Heart left ventricle (tissue), 16 donors: Measurements from ENCODE around the gene EYA4. TPM values are rescaled to one million over a fixed set of nuclear protein-coding genes. Genes with fewer than 3 reads are reported as not detected.
A peak's percentile ranks its signal among the peaks of the same experiment; 100 is the strongest.

Source experiments
- ATAC-seq, 4 donors: fragments of 200-7000 bp; cut with Tn5 transposase; one replicate each; pipeline ENCODE4 v1.9.1; 2020 to 2022; ENCODE audit warnings: moderate library complexity in 4 of 4, mild to moderate bottlenecking in 3 of 4, moderate number of reproducible peaks in 1 of 4
- DNase-seq, 5 donors: peaks; one replicate each; pipeline ENCODE4 v3.0.0-alpha.2; 2020
- H3K27ac ChIP-seq, 12 donors: fragments of 200-600 bp; sonication (generic) in 4 of 12; one replicate each; pipeline versions ENCODE4 v1.5.0 to v1.8.0; 2016 to 2022; ENCODE audit warnings: mild to moderate bottlenecking in 2 of 12
- H3K27me3 ChIP-seq, 9 donors: fragments of 200-600 bp; sonication (generic) in 2 of 9; one replicate each; pipeline versions ENCODE4 v1.5.1 to v1.8.0; 2016 to 2022; ENCODE audit warnings: mild to moderate bottlenecking in 3 of 9
- H3K36me3 ChIP-seq, 9 donors: fragments of 200-600 bp; sonication (generic) in 2 of 9; one replicate each; pipeline versions ENCODE4 v1.5.0 to v1.8.0; 2018 to 2022; ENCODE audit warnings: mild to moderate bottlenecking in 2 of 9
- H3K4me1 ChIP-seq, 12 donors: fragments of 200-600 bp; sonication (generic) in 4 of 12; one replicate each; pipeline versions ENCODE4 v1.5.0 to v1.8.0; 2016 to 2022; ENCODE audit warnings: mild to moderate bottlenecking in 3 of 12
- H3K4me3 ChIP-seq, 12 donors: fragments of 200-600 bp; sonication (generic) in 4 of 12; one replicate each; pipeline versions ENCODE4 v1.5.0 to v1.8.0; 2017 to 2022; ENCODE audit warnings: mild to moderate bottlenecking in 9 of 12, moderate library complexity in 4 of 12
- H3K9me3 ChIP-seq, 12 donors: fragments of 200-600 bp; sonication (generic) in 4 of 12; one replicate each; pipeline versions ENCODE4 v1.5.0 to v1.8.0; 2016 to 2022; ENCODE audit warnings: mild to moderate bottlenecking in 1 of 12
- POLR2A ChIP-seq, 2 donors: fragments of 450-650 bp; IDR thresholded peaks; one replicate each; pipeline ENCODE4 v1.6.1; 2017; ENCODE audit warnings: antibody characterized with exemption in 2 of 2, mild to moderate bottlenecking in 2 of 2, moderate library complexity in 2 of 2
- WGBS, 4 donors: extraction: QIAGEN DNeasy Blood & Tissue Kit in 2 of 4; methylation state at CpG; one replicate each; pipeline versions ENCODE4 v1.1.5 to v1.1.7; 2013 to 2018; 5-methylcytosine and 5-hydroxymethylcytosine counted together
- intact Hi-C, 10 donors: fragments of 100-400 bp; cut with DNase I; formaldehyde crosslinking; loops; one replicate each; pipeline versions ENCODE4 v1.11.1 to v1.14.2; 2022
- polyA plus RNA-seq, 2 donors: library from polyadenylated mRNA; stranded (reverse); fragments of 200-250 nt; gene quantifications; one replicate each; pipeline ENCODE4 v1.2.3, GENCODE V29; 2013
- total RNA-seq, 9 donors: library from RNA; depleted of rRNA in 2 of 9; stranded (reverse); fragments of >200 nt in 2 of 9; fragmentation: NEBNext Ultra II Directional in 3 of 9; extraction: Animal tissue kit (Norgen Biotek cat#: 25700) in 3 of 9; gene quantifications; one replicate each; pipeline versions ENCODE4 v1.1.0 to v1.2.4, GENCODE V29; 2016 to 2023
- TF ChIP-seq, protein P1 (sequence below), 12 donors: fragments of 200-600 bp; sonication (generic) in 4 of 12; IDR thresholded peaks; one replicate each; pipeline versions ENCODE4 v1.5.0 to v1.8.0; 2018 to 2022; ENCODE audit warnings: antibody characterized with exemption in 12 of 12, mild to moderate bottlenecking in 5 of 12
- donor health status: ischemic (EF 13 %, LVEDD 7.1; RV severe dilation, severe dysfunction).
- donor health status: healthy with polysubstance abuse.
- donor health status: DM: no; HTN: yes; CAD: no.
- donor health status: DM: no; HTN: no; CAD: no.
- donor health status: ischemic (EF 25% LVEDD 6.9; RV normal size, moderate dysfunction).
- donor health status: ischemic (EF 25% LVEDD 5.7; RV mildly dilated, moderate dysfunction).
- donor health status: healthy.
- donor health status: DM: yes; HTN: yes; CAD: no.
- donor health status: ischemic (EF 35%, LVEDD 5.7; RV mildly dilated, moderate dysfunction).
- donor health status: nonischemic (EF 11% LVEDD 7.7; RV severe dilation, severe dysfunction).
- donor health status: DM: yes; HTN: yes; CAD: no.
- donor health status: PGD.
- donor health status: ischemic (EF 29% LVEDD 5.4; RV normal size, mild dysfunction).
- donor health status: nonischemic (EF 23%, LVEDD 6.1; RV moderate dilation, normal function).

The EYA4 gene
- total and polyA plus RNA-seq, 11 donors, result 3.6 to 29.6 (median 21.7) TPM

DNA sequence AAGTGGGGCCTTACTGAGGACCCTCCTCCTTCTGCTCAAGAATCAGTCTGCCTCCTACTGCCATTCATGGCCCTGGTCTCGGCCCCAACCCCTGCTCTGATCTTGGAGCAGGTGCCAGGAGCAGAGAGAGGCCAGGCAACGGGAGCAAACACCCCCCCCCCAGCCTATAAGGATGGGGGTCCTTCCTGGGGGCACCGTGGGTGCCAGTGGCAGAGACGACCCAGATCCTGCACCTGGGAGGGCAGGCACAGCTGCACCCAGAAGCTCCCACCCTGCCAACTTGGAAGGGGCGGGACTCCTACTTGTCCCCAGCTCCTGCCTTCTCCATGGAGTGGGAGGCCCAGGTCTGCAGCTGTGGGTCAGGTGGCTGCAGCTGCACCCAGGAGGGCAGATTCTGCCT, 183.2 kb downstream of the EYA4 start:
- ATAC-seq (peak in 1 of 4 donors; percentile 15), DNase-seq (no peak)
- H3K9me3 ChIP-seq, result no peaks in the 10 kb centered on the region
- intact Hi-C loops, result no loop called here
- H3K4me3 ChIP-seq, result no peak overlapping the region
- WGBS, 4 donors, result 79 to 100% (median 85%) methylated on average over 1 to 5 of the region's 5 CpGs
- no peaks in the 10 kb centered on the region for H3K36me3 ChIP-seq
- no peak for TF ChIP-seq POLR2A (IDR thresholded peaks at IDR 0.05)
- TF ChIP-seq, protein P1, sequence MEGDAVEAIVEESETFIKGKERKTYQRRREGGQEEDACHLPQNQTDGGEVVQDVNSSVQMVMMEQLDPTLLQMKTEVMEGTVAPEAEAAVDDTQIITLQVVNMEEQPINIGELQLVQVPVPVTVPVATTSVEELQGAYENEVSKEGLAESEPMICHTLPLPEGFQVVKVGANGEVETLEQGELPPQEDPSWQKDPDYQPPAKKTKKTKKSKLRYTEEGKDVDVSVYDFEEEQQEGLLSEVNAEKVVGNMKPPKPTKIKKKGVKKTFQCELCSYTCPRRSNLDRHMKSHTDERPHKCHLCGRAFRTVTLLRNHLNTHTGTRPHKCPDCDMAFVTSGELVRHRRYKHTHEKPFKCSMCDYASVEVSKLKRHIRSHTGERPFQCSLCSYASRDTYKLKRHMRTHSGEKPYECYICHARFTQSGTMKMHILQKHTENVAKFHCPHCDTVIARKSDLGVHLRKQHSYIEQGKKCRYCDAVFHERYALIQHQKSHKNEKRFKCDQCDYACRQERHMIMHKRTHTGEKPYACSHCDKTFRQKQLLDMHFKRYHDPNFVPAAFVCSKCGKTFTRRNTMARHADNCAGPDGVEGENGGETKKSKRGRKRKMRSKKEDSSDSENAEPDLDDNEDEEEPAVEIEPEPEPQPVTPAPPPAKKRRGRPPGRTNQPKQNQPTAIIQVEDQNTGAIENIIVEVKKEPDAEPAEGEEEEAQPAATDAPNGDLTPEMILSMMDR (IDR thresholded peaks at IDR 0.05), result no peak
- no peaks in the 10 kb centered on the region for H3K4me1 ChIP-seq
- no peak overlapping the region for H3K27ac ChIP-seq
- H3K27me3 ChIP-seq, result no peaks in the 10 kb centered on the region

DNA sequence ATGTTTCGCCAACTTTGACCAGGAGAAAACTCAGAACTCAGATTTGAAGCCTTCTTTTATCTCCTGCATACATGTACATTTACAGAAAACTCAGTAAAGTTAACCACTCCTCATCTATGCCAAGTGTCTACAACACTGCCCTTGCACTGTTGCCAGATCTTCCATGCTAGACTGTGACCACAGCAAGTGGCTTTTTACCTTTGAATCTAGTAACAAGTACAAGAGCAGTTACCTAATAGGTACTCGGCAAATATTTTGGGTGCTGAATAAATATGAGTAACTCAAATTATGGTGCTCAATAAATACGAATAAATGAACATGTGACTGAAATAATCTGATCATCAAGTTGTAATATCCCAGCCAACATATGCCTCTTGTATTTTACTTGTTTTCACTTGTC, 184.9 kb downstream of the EYA4 start:
- intact Hi-C loops, result no loop called here
- Histone ChIP-seq H3K27ac (no peak overlapping the region), H3K4me3 (no peak overlapping the region), H3K4me1 (no peaks in the 10 kb centered on the region), H3K27me3 (no peaks in the 10 kb centered on the region), H3K36me3 (no peaks in the 10 kb centered on the region), H3K9me3 (no peaks in the 10 kb centered on the region)
- ATAC-seq (no peak), DNase-seq (no peak)
- TF ChIP-seq, protein P1 (IDR thresholded peaks at IDR 0.05), result no peak
- TF ChIP-seq POLR2A (IDR thresholded peaks at IDR 0.05), result no peak
- 85 to 93% (median 93%) methylated on average over 3 of the region's 3 CpGs for WGBS, 4 donors

DNA sequence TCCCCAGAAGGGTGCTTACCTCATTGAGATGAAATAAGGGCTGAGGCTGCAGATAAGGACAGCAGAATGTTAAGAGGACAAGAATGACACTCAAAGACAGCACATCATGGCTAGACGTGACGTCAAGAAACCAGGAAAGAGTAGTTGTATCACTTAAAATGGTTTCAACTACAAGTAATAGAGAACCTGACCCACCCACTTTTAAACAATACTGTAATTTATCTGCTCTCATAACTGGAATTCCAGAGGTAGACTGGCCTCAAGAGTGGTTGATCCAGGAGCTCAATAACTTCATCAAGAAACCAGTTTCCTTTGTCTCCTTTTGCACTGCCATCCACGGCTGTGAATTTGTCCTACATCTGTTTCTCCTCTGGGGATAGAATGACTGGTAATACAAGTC, 187.1 kb downstream of the EYA4 start:
- no peak overlapping the region for H3K4me3 ChIP-seq
- no peaks in the 10 kb centered on the region for H3K36me3 ChIP-seq
- no peak overlapping the region for H3K27ac ChIP-seq
- DNase-seq (no peak), ATAC-seq (peak in 1 of 4 donors; percentile 22)
- no peaks in the 10 kb centered on the region for H3K9me3 ChIP-seq
- no peak for TF ChIP-seq POLR2A (IDR thresholded peaks at IDR 0.05)
- TF ChIP-seq, protein P1 (IDR thresholded peaks at IDR 0.05), result no peak
- WGBS, 4 donors, result 57 to 74% (median 62%) methylated on average over 3 of the region's 3 CpGs
- H3K27me3 ChIP-seq, result no peaks in the 10 kb centered on the region
- peaks cover 0 to 11% (median 0%) of the 10 kb centered on the region in 12 donors for H3K4me1 ChIP-seq
- intact Hi-C loops, result no loop called here

DNA sequence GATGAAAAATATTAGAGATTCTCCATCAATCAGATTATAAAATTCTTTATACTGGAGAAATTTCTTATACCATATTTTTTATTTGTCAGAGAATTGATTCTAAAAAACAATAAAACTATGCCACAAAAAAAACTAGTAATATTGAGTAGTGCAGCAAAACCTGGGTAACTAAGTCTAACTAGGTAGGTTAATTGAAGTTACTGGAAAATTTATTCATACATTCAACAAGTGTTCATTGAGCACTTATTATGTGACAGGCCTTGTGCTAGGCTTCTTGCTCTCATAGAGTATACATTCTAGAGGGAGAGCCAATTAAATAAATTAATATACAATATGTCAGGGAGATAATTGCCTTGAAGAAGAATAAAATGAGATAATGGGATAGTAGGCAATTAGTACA, 189.4 kb downstream of the EYA4 start:
- DNase-seq (no peak), ATAC-seq (no peak)
- Histone ChIP-seq H3K4me1 (peaks cover 0 to 19% (median 0%) of the 10 kb centered on the region in 12 donors), H3K27ac (no peak overlapping the region), H3K9me3 (no peaks in the 10 kb centered on the region), H3K4me3 (no peak overlapping the region), H3K27me3 (no peaks in the 10 kb centered on the region), H3K36me3 (no peaks in the 10 kb centered on the region)
- intact Hi-C loops, result no loop called here
- no peak for TF ChIP-seq POLR2A (IDR thresholded peaks at IDR 0.05)
- TF ChIP-seq, protein P1 (IDR thresholded peaks at IDR 0.05), result no peak
